SK-N-SH treated with all-trans-retinoic acid at 6 μM for 48 hours (cell line): ENCODE results near the gene PROM1.

Source experiments
- OSR1 ChIP-seq: fragments of 250-450 bp; sonication (Bioruptor Pico); IDR thresholded peaks from 2 replicates; pipeline ENCODE4 v1.8.0; 2022; ENCODE audit warnings: moderate library complexity, mild to moderate bottlenecking, inconsistent platforms
- TOX ChIP-seq: fragments of 250-450 bp; sonication (Bioruptor Pico); IDR thresholded peaks from 2 replicates; pipeline ENCODE4 v1.8.0; 2021; ENCODE audit warnings: mild to moderate bottlenecking, moderate library complexity, borderline replicate concordance
- ZFP30 ChIP-seq: fragments of 450-650 bp; formaldehyde crosslinking; IDR thresholded peaks from 2 replicates; pipeline ENCODE4 v1.5.0; 2022; ENCODE audit warnings: mild to moderate bottlenecking, moderate library complexity
- TF ChIP-seq, protein P1 (sequence below): fragments of 250-450 bp; sonication (Bioruptor Pico); IDR thresholded peaks from 2 replicates; pipeline ENCODE4 v1.8.0; 2020; ENCODE audit warnings: mild to moderate bottlenecking, moderate library complexity, borderline replicate concordance

DNA sequence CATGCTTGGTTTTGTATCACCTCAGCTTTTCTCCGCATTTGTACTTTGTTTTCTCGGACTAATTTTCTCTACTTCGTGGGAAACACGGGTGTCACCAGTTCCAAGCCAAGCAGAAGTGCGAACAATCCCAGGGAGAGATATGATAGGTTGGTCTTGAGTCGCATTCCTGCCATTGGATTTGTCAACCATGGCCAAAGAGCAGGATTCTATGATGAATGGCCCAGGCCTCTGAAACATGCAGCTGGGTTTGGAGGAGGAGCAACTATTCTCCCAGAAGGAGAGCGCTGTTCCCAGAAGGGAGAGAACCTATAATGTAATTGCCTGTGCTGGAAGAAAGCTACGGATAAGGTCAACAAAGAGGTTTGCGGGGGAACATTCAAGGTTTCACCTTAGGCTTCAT, 135.0 kb downstream of the PROM1 start:
- TF ChIP-seq OSR1 = no peak
- TF ChIP-seq, protein P1, sequence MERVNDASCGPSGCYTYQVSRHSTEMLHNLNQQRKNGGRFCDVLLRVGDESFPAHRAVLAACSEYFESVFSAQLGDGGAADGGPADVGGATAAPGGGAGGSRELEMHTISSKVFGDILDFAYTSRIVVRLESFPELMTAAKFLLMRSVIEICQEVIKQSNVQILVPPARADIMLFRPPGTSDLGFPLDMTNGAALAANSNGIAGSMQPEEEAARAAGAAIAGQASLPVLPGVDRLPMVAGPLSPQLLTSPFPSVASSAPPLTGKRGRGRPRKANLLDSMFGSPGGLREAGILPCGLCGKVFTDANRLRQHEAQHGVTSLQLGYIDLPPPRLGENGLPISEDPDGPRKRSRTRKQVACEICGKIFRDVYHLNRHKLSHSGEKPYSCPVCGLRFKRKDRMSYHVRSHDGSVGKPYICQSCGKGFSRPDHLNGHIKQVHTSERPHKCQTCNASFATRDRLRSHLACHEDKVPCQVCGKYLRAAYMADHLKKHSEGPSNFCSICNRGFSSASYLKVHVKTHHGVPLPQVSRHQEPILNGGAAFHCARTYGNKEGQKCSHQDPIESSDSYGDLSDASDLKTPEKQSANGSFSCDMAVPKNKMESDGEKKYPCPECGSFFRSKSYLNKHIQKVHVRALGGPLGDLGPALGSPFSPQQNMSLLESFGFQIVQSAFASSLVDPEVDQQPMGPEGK (CRISPR knock-in tag) = no peak
- no peak for TF ChIP-seq TOX (CRISPR knock-in tag)
- no peak for TF ChIP-seq ZFP30
